ENCODE data around the gene TMEM11.

Gene TMEM11, protein sequence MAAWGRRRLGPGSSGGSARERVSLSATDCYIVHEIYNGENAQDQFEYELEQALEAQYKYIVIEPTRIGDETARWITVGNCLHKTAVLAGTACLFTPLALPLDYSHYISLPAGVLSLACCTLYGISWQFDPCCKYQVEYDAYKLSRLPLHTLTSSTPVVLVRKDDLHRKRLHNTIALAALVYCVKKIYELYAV

GRCh38 chr17:21214015-21214776, at the start of gene TMEM11:
Gene TMEM11, minus strand, starts transcription at chr17:21214161. Its CDS starts 9 bp downstream, at chr17:21214152.
- peak; percentile 70 for DNase-seq

DNA sequence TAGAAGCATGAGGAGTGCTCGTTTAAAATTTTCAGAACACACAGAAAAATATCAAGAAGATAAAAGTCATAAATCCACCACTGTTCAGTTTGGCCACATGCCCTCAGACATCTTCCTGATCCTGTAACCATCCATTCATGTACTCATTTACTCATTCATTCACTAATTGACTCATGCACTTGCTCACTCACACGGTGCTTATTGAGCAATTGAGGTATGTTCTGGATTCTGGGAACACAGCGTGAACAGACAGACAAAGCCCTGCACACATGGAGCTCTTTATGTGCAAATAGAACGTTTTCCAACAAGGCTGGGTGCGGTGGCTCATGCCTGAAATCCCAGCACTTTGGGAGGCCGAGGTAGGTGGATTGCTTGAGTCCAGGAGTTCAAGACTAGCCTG, 49.4 kb upstream of the TMEM11 start:
- no peak for DNase-seq

DNA sequence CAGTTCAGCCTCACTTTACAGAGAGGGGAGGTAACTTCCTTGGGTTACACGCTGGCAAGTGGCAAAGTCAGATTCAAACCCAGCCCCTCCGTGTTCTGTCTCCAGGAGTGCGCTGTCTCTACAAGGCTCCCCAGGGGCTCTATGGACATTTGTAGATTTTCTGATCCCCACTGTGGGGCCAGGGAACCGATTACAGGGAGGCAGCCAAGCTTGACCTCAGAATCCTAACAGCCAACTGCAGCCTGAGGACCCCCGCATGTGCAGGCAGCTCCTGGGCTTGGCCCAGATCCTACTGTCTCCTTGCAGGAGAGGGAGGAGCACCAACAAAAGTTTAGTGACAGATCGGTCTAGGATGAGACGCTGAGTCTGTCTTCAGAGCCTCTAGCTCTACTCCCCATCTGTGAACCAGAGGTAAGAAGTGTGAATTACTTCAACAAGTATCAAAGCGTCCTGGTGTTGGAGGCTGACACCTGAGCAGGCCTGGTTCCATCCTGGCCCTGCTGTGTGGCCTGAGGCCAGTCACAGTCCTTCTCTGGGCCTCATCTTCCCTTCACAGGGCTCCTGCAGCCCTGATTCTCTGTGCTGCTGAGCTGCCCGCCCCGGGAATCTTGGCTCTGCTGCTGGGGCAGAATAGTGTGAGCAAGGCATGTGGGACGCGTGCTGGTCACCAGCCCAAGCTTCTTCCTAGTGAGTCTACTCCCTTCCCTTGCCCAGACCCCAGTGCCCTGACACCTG, 48.5 kb upstream of the TMEM11 start:
- DNase-seq = no peak

DNA sequence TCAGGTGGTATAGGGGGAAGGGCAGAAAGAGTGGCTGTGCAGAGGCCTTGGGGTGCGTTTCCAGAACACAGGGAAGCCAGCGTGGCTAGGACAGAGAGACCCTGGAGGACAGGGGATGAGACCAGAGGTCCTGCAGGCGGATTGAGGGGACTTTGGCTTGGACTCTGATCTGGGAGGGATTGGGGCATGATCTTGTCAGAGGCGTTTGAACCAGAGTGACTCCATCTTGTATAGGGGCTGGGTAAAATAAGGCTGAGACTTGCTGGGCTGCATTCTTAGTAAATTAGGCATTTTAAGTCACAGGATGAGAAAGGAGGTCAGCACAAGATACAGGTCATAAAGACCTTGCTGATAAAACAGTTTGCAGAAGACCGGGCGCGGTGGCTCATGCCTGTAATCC, 44.6 kb upstream of the TMEM11 start:
- no peak for DNase-seq

DNA sequence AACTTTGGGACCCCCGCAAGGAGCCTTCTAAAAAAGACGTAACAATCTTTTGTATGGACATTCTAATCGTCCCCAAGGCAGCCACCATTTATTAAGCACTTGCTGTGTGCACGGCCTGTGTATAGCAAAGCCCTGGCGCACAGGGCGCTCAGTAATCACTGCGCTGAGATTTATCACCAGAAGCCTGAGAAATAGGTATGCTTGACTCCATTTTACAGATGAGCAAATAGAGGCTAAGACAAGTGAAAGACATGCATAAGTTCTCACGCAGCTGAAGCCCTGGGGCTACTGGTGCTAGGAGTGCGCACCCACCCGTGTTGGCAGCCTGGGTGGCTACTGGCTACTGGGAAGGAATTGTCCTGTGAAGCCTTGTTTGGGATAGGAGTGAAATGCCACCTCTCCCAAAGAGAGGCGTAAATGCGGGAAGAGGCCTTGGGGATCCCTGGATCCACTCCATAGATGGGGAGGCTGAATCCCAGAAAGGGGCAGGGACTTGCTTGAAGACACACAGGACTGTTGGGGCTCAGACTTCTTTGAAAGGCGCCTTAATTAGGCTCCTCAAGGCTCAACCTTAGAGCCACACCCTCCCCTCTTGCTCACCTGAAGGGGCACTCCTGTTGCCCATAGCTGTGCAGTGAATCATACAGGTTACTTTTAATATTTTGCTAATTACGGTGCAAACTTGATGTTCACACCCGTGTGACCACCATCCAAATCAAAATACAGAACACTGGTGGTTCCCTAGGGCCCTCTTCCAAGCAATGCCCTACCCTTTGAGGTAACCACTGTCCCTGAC, 39.9 kb upstream of the TMEM11 start:
- DNase-seq = no peak

DNA sequence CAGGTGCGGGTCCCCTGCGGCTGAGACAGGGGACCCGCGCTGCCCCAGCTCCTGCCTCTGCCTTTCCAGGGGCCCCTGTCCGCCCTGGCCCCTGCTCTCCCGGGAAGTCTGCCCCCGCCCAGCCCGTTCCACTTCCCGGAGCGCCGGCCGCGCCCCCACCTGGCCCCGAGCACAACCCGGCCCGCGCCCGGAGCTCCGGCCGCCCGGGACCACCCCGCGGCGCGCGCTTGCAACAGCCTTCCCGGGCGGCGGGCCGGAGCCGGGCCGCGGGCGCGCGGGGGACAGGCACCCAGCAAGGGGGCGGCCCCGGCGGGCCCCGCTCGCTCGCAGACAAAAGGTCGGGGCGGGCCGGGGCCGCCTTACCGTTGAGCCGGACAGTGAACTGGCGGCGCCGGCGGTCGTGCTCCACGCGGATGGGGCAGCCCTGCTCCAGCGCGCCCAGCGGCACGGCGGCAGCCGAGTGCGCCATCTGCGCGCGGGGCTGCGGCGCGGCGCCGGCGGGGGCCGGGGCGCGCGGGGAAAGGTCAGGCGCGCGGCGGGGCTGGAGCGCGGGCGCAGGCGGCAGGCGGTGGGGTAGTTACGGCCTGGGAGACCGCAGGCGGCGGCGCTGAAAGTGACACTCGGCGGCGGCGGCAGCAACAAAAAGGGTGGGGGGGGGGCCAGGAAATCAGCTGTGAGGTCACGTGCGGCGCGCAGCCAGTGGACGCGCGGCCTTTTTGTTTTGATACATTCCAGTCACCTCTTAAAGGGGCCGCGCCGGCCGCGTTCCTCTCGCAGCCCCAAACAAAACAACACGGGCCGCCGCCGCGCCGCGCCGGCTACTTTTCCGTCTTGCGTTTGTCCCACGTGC, 39.1 kb upstream of the TMEM11 start, which contains the start of gene NATD1:
TSS of gene NATD1 (minus strand) at position 615 of the 850 bp plus-strand sequence. CDS start at position 469, 146 bp downstream.
- DNase-seq = peak; percentile 23

GRCh38 chr17:21252289-21252795, 38.4 kb upstream of the TMEM11 start:
- no peak for DNase-seq

GRCh38 chr17:21251337-21252010, 37.5 kb upstream of the TMEM11 start:
- DNase-seq = no peak

DNA sequence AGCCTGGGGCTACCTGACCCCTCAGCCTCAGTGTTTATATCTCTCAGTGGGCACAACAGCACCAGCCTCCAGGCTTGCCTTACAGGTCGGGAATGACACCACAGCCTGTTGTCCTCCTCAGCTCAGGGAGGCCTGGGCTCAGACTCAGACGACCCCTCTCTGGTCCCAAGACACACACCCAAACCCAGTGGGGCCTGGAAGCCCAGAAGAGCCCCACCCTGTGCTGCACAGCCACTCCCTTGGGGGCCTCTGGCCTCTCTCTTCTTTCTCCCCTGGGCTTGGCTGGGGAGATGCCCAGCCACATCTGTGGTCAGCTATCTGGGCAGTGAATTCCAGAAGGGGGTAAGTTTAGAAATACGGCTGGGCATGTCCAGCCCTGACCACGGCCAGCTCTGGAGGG, 36.9 kb upstream of the TMEM11 start:
- DNase-seq = no peak

DNA sequence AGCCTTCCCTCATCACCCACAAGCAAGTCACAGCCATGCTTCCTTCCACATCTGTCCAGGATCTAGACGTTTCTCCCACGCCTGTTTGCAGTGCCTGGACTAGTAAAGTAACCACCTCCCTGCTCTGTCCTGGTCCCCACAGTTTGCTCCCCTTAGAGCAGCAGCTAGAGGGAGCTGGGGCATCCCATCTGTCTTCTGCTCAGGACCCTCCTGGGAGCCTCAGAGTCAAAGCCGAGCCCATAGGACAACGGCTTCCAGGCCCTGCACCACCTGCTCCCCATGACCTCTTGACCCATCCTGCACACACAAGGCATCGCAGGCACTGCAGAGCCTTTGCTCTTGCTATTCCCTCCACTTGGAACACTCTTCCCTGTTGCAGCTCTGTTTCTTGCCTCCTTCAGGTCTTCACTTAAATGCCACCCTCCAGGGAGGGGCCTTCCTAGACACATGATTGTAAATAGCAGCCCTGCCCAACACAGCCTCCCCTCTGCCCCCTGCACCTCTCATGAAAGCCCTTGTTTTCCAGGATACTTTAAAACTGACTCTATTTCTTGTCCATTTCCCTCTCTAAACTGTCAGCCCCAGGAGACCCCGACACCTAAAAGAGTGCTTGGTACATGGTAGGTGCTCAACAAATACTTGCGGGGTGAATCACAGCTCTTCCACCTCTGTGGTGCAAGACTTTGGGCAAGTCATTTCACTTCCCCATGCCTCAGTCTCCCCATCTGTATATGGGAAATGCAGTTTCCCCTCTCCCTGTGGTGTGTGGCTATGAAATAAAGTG, 36.2 kb upstream of the TMEM11 start:
- DNase-seq = no peak

DNA sequence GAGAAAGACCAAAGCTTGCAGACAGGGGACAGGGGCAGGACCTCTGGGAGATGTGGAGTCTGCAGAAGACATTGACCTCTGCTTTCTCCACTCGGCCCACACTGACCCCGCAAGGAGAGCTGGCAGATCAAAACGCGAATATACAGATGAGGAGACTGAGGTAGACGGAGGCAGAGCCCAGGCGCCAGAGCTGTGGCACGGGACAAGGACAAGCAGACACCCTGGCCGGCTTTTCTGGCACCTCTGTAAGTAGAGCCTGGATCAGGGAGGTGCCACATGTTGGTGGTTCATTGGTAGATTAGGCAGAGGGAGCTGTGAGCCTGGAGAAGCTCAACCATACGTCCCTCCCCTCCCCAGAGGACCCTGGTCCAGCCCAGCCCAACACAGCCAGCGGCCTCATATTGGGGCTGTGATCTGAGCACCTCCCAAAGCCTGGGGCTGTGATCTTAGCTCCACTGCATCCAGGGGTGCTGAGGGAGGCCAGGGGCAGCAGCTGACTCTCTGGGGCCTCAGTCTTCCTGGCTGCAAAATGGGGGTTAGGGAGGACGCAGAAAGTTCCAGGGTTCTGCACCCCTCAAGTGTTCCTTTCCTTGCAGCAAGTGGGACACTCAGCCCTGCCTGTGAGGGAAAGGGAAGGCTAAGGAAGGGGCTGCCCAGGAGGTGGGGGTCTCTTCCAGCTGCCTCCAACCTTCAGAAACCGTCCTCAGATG, 35.3 kb upstream of the TMEM11 start:
- no peak for DNase-seq

DNA sequence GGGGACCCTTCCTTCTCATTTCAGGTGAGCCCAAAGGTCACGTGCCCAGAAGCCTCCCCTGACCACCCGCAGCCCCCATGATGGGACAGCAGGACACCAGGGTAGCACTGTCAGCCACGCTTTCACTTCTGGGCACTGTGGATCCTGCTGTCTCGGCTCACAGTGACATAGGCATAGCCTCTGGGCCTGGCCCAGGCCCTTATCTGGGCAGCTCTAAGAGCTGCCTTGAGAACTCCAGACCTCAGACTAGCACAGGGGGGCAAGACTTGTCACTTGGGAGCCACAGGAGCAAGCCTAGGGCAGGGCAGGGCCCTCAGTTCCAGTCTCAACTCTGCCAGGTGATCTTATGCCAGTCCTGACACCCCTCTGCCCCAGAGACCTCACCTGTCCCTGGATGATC, 34.5 kb upstream of the TMEM11 start:
- no peak for DNase-seq

- no peak for DNase-seq
These were observed 33.7 kb upstream of the TMEM11 start for GRCh38 chr17:21247552-21248258.

DNA sequence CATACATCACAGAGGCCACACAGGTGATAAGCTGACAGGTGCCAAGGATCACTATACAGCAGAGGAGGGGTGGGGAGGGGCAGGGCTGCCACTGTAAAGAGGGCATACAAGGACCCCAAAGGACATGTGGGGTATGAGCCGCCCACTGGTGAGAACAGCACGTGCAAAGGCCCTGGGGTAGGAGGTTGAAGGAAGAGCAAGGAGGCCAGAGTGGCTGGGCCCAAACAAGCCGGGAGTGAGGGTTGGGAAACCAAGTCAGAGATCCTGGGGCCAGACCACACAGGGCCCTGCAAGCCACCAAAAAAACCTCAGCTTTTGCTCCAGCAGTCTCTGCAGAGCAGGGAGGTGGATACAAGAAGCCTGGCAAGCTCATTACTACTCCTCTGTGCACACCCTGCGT, 32.7 kb upstream of the TMEM11 start:
- DNase-seq = no peak

- no peak for DNase-seq
These were observed 31.7 kb upstream of the TMEM11 start for GRCh38 chr17:21245639-21246084.

GRCh38 chr17:21243516-21244303, 29.7 kb upstream of the TMEM11 start:
- no peak for DNase-seq

- DNase-seq = no peak
These were observed 29.0 kb upstream of the TMEM11 start for GRCh38 chr17:21242780-21243515.

All from SIG-M5 (cell line).